HG03565 (cell line): ENCODE data around the gene ANKFN1.

Experiments
- ATAC-seq: cut with Tn5 transposase; IDR thresholded peaks from one replicate; pipeline ENCODE4 v1.9.1; 2021; ENCODE audit warnings: mild to moderate bottlenecking, moderate library complexity; ENCODE audit not compliant: unreplicated experiment

ANKFN1 gene

DNA sequence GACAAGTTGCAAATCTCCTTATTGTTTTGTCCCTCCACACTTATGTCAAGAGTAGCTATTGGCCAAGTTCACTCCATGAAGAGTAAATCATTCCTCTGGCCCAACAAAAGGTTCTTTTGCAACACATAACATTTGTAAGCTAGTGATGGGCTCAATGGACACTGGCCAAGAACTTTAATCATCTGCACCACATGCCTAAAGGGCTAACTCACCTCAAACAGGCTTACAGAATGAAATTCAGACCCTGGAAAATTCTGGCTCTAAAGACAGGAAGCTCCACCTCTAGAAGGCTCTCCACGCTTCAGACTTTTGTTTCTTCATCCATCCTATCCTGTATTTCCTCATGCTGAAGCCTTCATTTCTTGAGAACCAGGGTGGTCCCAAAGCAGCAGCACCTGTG lies 10.9 kb upstream of the ANKFN1 start:
- ATAC-seq: no peak

DNA sequence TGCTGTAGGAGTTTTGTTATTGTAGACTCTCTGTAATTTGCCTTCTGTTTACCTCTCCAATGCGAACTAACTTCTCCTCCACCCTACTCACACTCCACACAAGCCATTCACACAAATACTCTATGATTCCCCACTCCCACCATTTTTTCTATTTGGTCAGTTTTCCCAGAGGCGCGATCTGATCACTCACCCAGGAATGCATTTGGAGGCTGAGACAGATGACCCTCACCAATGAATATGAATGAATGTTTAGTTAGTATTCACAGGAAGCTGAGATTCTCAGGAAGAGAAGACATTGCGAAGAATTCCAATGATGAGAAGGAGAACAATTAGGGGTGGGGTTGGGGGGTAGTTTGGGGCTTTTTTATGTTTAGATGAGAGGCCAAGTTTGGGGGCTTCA lies 10.5 kb upstream of the ANKFN1 start:
- no peak for ATAC-seq

- ATAC-seq: no peak
Observed at GRCh38 chr17:56144223-56144622, 9.1 kb upstream of the ANKFN1 start.

DNA sequence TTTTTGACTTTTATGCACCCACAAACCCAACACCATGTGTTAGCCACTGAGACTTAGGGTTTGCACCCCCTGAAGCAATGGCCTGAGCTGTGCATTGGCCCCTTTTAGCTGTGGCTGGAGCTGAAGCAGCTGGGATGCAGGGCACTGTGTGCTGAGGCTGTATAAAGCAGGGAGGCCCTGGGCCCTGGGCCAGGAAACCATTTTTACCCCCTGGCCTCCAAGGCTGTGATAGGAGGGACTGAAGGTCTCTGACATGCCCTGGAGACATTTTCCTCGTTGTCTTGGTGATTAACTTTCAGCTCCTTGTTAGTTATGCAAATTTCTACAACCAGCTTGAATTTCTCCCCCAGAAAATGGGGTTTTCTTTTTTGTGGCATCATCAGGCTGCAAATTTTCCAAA lies 6.7 kb upstream of the ANKFN1 start:
- no peak for ATAC-seq

DNA sequence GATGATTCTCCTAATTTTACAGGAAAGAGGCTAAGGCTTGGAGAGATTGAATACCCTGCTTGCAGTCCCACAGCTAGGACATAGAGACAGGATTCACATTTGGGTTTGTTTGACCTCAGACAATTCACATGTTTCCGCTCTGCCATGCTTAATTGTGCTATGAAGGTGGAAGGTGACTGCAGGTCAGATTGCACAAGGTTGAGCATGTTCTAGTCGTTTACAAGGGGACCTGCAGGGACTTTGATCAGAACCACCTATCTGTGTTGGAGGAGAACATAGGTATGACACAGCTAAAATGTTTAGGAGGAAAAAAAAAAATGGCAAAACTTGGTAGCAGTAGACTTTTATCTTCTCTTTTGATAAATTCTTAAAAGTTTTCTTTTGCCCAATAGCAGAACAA lies 4.9 kb upstream of the ANKFN1 start:
- no peak for ATAC-seq

GRCh38 chr17:56149266-56150036 lies 3.8 kb upstream of the ANKFN1 start:
- no peak for ATAC-seq

- no peak for ATAC-seq
Observed at GRCh38 chr17:56150649-56151048, 2.6 kb upstream of the ANKFN1 start.

GRCh38 chr17:56157845-56158244 lies 4.6 kb downstream of the ANKFN1 start:
- no peak for ATAC-seq

DNA sequence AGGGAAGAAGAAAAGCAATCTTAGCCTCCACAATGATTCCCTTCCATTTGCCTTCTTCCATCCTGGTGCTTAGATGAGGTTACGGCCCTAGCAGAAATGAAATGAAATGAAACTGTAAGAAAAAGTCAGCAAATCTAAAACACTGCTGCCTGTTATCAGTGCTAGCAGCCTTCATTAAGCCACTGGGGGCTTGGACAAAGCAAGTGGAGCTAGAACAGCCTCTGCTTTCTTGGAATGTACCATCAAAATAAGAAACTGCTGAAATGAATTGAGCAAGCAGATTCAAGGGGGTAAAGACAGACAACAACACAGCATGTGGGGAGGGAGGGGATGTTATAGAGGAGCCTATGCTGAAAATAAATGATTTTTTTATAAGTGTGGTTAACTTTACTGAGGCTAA lies 5.1 kb downstream of the ANKFN1 start:
- no peak for ATAC-seq

DNA sequence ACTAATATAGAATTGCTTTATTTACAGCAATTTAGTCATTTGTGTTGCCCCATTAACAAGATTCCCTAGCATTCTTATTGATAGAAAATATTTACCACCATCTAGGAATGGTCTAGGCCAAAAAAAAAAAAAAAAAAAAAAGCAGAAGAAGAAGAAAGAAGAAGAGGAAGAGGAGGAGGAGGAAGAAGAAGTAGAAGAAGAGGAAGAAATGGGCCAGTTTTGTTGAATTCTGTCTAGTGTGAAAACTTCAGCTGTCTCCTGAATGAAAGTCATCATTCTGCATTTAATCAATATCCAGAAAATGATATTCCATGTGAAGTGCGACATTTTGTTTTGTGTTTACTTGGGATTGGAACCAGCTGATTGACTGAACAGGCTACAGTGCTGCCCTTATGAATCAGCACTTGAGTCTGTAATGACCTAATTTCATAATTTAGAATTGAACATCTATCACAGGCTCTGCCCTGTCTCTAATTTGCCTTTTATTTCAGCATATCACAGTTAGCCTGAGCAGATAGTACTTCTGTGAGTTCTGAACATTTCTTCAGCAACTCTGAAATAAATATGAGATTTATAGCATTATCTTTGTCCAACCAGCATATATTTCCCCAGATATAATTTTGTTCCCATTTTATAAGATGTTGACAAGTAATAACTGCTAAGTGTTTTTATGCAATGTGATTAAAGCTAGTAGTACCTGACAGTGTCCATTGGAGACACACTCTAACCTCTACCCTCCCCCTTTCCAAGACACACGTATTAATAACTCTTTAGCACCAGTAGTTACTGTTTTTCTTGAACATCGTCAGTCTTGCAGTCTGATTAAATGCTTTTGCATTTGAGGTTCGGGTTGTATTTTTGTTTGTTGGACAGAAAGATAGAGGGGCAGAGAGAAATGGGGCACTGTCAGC lies 5.9 kb downstream of the ANKFN1 start:
- no peak for ATAC-seq

GRCh38 chr17:56159826-56160380 lies 6.6 kb downstream of the ANKFN1 start:
- ATAC-seq: no peak

DNA sequence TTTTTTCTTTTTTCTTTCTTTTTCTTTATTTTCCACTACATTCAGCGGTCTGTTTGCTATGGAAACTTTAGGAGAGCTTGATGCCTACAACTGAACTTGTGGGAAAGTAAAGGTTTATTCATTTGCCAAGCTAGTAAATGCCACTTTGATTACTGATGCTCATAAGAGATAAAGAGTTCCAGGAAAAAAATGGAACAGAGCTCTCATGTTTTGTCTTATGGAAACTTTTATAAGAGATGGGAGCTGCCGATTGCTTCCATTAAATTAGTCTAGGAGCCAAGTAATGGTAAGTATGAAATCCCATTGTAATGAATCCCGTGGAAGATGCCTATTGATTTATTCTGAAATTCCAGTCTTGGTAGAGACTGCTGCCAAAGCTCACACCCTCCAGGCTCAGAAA lies 7.1 kb downstream of the ANKFN1 start:
- ATAC-seq: no peak

DNA sequence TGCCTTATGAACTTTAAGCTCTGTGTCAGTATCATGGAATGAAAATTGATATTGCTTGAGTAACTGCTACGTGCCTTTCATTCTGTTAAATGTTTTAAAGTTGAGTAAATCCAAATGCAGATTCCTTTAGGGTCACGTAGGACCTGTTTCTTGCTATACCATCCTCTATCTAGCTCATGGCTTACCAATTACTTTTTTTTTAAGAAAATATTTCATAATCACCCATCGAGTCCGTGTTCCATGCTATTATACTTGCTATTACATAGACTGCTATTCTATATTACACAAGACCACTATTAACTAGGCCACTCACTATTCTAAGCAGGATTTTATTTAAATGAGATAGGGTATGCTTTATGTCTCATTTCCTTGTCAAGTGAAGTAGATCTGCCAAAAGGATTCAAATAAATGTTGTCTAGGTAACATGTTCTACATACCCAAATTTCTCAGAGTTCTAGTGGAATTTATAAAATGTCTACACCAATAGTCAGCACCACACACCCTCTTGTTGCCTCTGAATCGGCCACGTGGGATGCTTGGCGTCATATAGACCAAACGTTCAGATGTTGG lies 11.9 kb downstream of the ANKFN1 start:
- ATAC-seq: no peak

DNA sequence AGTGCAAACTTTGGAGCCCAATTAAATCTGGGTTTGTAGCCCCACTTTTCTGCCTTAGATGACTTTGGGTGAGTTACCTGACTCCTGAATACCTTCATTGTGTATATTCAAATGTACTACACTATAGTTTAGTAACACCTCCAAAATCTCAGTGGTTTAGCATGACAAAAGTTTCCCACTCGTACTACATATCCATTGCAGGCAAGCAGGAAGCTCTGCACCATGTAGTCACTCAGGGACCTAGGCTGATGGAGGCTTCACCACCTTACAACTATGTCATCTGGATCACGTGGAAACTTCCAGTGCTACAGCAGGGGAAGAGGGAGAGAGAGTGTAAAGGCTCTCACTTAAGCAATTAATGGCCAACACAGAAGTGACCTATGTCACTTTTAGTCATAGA lies 14.2 kb downstream of the ANKFN1 start:
- no peak for ATAC-seq

GRCh38 chr17:56169621-56170020 lies 16.3 kb downstream of the ANKFN1 start:
- no peak for ATAC-seq

DNA sequence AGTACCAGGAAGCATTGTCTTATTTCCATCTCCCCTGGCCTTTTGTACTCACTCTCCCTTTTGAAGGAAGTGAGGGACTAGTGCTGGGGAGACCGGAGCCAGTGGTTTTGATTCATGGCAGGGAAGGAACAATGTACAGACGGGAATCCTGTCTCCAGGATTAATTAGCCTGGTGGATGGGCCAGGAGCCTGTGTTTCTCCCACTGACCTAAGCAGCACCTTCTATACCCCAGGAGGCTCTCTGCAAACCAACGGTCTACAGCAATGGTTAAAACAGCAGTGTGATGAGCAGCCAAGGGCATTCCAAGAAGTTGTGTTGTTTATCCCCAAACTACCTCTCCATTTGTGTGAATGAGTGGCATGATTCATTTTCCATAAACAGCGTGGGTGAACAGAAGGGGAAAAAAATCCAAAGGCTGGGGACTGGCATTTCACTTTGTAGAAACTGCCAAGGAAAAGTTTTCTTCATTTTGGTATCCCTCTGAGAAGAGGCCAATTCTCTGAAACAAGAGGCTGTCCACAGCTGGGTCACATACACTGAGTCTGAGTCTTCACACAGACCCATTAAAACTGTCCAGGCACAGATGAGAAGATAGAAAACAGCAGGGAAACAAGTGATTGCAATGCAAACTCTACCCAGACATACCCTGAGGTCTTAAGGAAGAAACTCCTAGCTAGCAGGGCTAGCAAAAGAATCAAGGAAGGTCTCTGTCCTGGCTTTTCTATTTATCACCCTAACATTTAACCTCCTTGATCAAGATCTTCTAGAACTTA lies 18.1 kb downstream of the ANKFN1 start:
- no peak for ATAC-seq

GRCh38 chr17:56172517-56172982 lies 19.3 kb downstream of the ANKFN1 start:
- ATAC-seq: no peak

DNA sequence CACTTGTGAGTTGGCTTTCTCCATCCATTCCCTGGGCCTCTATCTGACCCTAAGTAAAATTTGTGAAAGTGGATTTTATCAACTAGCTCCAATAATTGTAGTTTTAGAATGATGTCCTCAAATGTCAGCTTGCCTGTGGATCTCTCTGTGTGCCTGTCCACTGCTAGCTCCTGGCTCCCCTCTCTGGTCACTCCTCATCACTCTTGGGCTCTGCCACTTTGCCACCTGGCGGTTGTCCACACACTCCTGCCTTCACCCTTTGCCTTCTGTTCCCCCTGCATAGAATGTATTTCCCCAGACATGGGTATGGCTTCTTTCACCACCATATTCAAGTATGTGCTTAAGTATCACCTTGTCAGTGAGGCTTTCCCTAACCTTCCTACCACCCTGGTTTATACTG lies 19.8 kb downstream of the ANKFN1 start:
- no peak for ATAC-seq

DNA sequence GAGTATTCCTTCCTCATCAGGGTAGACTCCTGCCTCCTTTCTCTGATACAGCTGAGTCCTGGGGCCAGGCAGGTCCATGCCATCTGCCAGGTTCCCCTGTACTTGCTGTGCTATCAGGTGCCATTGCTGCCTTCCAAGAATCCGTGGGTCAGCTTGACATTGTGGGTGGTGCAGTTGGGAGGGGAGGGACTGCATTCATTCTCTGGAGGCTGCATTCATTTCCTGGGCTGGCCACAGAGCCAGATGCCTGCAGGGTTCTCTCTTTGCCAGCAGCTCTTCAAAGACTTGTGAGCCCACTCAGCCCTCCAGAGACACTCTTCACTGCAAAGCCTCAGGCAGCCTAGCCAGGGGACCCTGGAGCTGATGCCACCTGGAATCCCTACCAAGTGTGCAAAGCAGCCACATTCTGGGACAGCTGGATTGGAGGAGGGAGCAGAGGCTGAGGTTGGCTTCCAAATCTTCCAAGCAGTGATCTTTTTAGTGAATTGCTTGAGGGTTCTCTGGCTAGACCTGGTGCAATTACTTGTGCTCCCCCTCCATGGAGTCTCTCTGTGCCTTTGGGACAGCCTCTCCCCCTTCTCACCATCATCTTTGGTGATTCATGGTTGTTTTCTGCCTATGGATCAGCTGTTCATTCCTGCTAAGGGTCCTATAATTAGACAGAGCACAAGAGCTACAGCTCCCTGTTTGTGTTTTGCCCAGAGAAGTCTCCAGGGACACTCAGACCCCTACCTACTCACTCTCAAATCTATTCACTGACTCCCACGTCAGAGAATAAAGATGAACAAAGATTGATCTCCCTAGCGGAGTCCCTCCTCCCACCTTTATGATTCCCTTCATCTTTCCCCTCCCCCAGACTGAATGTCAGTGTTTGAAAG lies 20.9 kb downstream of the ANKFN1 start:
- no peak for ATAC-seq
